T-helper 1 cell (primary cell): ENCODE data around the gene RTN3.
"Not testable (repeated sequence)": the region's sequence is repeated elsewhere in the genome, so short reads cannot be mapped to it uniquely, and the experiment has no call there.

Experiments used
- DNase-seq, 5 donors: peaks; one replicate each; pipeline ENCODE4 v3.0.0-alpha.2; 2012 to 2020
- total RNA-seq, 4 donors: gene quantifications; one replicate each; lab custom pipeline; 2026; lab: John Stamatoyannopoulos, UW

The RTN3 gene
- 30.0 to 40.9 (median 37.3) reads per million in 4 donors for total RNA-seq

GRCh38 chr11:63681321-63682065 is at the start of gene RTN3:
RTN3 (plus strand) TSS chr11:63681500; CDS start chr11:63681637, 137 bp downstream.
- peak; percentile 97 to 100 (median 98) for DNase-seq

GRCh38 chr11:63635762-63636465 is 45.4 kb upstream of the RTN3 start:
- peak; percentile 25 to 69 (median 44) for DNase-seq

- DNase-seq = not testable (repeated sequence)
Observed at GRCh38 chr11:63638436-63638835, 42.9 kb upstream of the RTN3 start.

GRCh38 chr11:63639199-63639832 is 42.0 kb upstream of the RTN3 start:
- no peak for DNase-seq

- no peak for DNase-seq
Observed at GRCh38 chr11:63641727-63642126, 39.6 kb upstream of the RTN3 start.

- DNase-seq = no peak
Observed at GRCh38 chr11:63643205-63643604, 38.1 kb upstream of the RTN3 start.

GRCh38 chr11:63652671-63653070 is 28.6 kb upstream of the RTN3 start:
- DNase-seq = no peak

- no peak for DNase-seq
Observed at GRCh38 chr11:63660972-63661371, 20.3 kb upstream of the RTN3 start.

- no peak for DNase-seq
Observed at GRCh38 chr11:63663809-63664208, 17.5 kb upstream of the RTN3 start.

- DNase-seq = no peak
Observed at GRCh38 chr11:63666874-63667273, 14.4 kb upstream of the RTN3 start.

- DNase-seq = no peak
Observed at GRCh38 chr11:63667995-63668795, 13.1 kb upstream of the RTN3 start.

GRCh38 chr11:63670096-63670432 is 11.2 kb upstream of the RTN3 start:
- no peak for DNase-seq

- peak in 2 of 5 donors; percentile 19 to 23 for DNase-seq
Observed at GRCh38 chr11:63670433-63671321, 10.6 kb upstream of the RTN3 start.

- peak; percentile 87 to 95 (median 92) for DNase-seq
Observed at GRCh38 chr11:63671322-63672155, 9.8 kb upstream of the RTN3 start, which contains the start of gene ATL3. ATL3 (minus strand) TSS chr11:63671376; CDS start chr11:63671335, 41 bp downstream.

GRCh38 chr11:63672156-63672463 is 9.2 kb upstream of the RTN3 start:
- no peak for DNase-seq

GRCh38 chr11:63672936-63673539 is 8.3 kb upstream of the RTN3 start:
- DNase-seq = no peak

- no peak for DNase-seq
Observed at GRCh38 chr11:63673579-63673978, 7.7 kb upstream of the RTN3 start.

- no peak for DNase-seq
Observed at GRCh38 chr11:63680834-63681320, 423 bp upstream of the RTN3 start.

GRCh38 chr11:63682066-63683021 is 1.0 kb downstream of the RTN3 start:
- DNase-seq = no peak
